GM23338 (cell line): ENCODE results near the gene PPP1R12A. TPM values are rescaled to one million over a fixed set of nuclear protein-coding genes. Genes with fewer than 3 reads are reported as not detected.

ENCODE experiments used
- ATAC-seq: fragments of 200-7000 bp; cut with Tn5 transposase; 3 replicates; pipeline ENCODE4 v1.9.1; 2020
- DNase-seq: peaks from one replicate; pipeline ENCODE4 v3.0.0-alpha.2; 2015; ENCODE audit warnings: low spot score
- H2AFZ ChIP-seq: fragments of 200-600 bp; sonication (generic); 2 replicates; pipeline ENCODE4 v1.8.0; 2016; ENCODE audit warnings: antibody characterized with exemption, mild to moderate bottlenecking, moderate library complexity
- H3F3A ChIP-seq: fragments of 200-600 bp; sonication (generic); replicated peaks from 2 replicates; pipeline ENCODE4 v1.8.0; 2017; ENCODE audit warnings: antibody characterized with exemption, mixed run types, low read depth
- H3K27ac ChIP-seq: fragments of 200-600 bp; sonication (generic); 2 replicates; pipeline ENCODE4 v1.6.1; 2016; ENCODE audit warnings: low read depth
- H3K27me3 ChIP-seq: fragments of 200-600 bp; sonication (generic); 2 replicates; pipeline ENCODE4 v1.8.0; 2016; ENCODE audit warnings: mild to moderate bottlenecking, mixed run types, moderate library complexity; ENCODE audit not compliant: insufficient read depth
- H3K36me3 ChIP-seq: fragments of 200-600 bp; sonication (generic); 2 replicates; pipeline ENCODE4 v1.8.0; 2016; ENCODE audit warnings: mild to moderate bottlenecking; ENCODE audit not compliant: insufficient read depth
- H3K4me1 ChIP-seq: fragments of 200-600 bp; sonication (generic); 2 replicates; pipeline ENCODE4 v1.8.0; 2016; ENCODE audit warnings: mild to moderate bottlenecking, moderate library complexity; ENCODE audit not compliant: insufficient read depth
- H3K4me2 ChIP-seq: fragments of 200-600 bp; sonication (generic); 2 replicates; pipeline ENCODE4 v1.7.1; 2017; ENCODE audit warnings: mixed run types
- H3K4me3 ChIP-seq: fragments of 200-600 bp; sonication (generic); 2 replicates; pipeline ENCODE4 v1.6.1; 2016; ENCODE audit warnings: mixed run types
- H3K79me2 ChIP-seq: fragments of 200-600 bp; sonication (generic); replicated peaks from 2 replicates; pipeline ENCODE4 v1.8.0; 2017; ENCODE audit warnings: mild to moderate bottlenecking; ENCODE audit not compliant: insufficient read depth
- H3K9me2 ChIP-seq: fragments of 200-600 bp; sonication (generic); 2 replicates; pipeline ENCODE4 v1.8.0; 2017; ENCODE audit not compliant: insufficient read depth
- H4K20me1 ChIP-seq: fragments of 200-600 bp; sonication (generic); replicated peaks from 2 replicates; pipeline ENCODE4 v1.8.0; 2017; ENCODE audit warnings: mild to moderate bottlenecking; ENCODE audit not compliant: insufficient read depth
- H3K27ac Mint-ChIP-seq: 2 replicates; pipeline ENCODE4 v1.8.0; 2020; ENCODE audit warnings: inconsistent platforms, mild to moderate bottlenecking, moderate library complexity, mixed read lengths
- H3K27me3 Mint-ChIP-seq: 3 replicates; pipeline ENCODE4 v1.8.0; 2022; ENCODE audit warnings: low read depth, mild to moderate bottlenecking, moderate library complexity, mixed read lengths, inconsistent platforms; ENCODE audit not compliant: insufficient read depth, poor library complexity
- H3K36me3 Mint-ChIP-seq: 3 replicates; pipeline ENCODE4 v1.8.0; 2021; ENCODE audit warnings: low read depth, mild to moderate bottlenecking, inconsistent platforms, moderate library complexity, mixed read lengths
- H3K4me1 Mint-ChIP-seq: 3 replicates; pipeline ENCODE4 v1.8.0; 2020; ENCODE audit warnings: mild to moderate bottlenecking, inconsistent platforms, mixed read lengths
- H3K4me3 Mint-ChIP-seq: 3 replicates; pipeline ENCODE4 v1.8.0; 2021; ENCODE audit warnings: moderate library complexity, mild to moderate bottlenecking, inconsistent platforms, mixed read lengths
- H3K9me3 Mint-ChIP-seq: 3 replicates; pipeline ENCODE4 v1.8.0; 2020; ENCODE audit warnings: moderate library complexity, mild to moderate bottlenecking, inconsistent platforms, mixed read lengths
- CTCF ChIP-seq, 2 experiments: fragments of 200-600 bp in 1 of 2; sonication (generic) in 1 of 2; conservative IDR thresholded peaks; 2 replicates each; pipeline versions ENCODE4 v1.5.1 to v1.6.1; 2016 to 2017; ENCODE audit warnings: antibody characterized with exemption in 2 of 2, low read depth in 2 of 2, mild to moderate bottlenecking in 2 of 2, moderate library complexity in 1 of 2
- ETS1 ChIP-seq: IDR thresholded peaks from 2 replicates; pipeline ENCODE4 v1.6.1; 2016; ENCODE audit warnings: antibody characterized with exemption
- EZH2 ChIP-seq: fragments of 200-600 bp; sonication (generic); IDR thresholded peaks from one replicate; pipeline ENCODE4 v1.8.0; 2017; ENCODE audit warnings: antibody characterized with exemption, mild to moderate bottlenecking, low read depth; ENCODE audit not compliant: unreplicated experiment
- EZH2phosphoT487 ChIP-seq: fragments of 200-600 bp; sonication (generic); IDR thresholded peaks from one replicate; pipeline ENCODE4 v1.8.1; 2018; ENCODE audit warnings: antibody characterized with exemption; ENCODE audit not compliant: unreplicated experiment
- JUNB ChIP-seq: IDR thresholded peaks from one replicate; pipeline ENCODE4 v1.6.1; 2016; ENCODE audit warnings: antibody characterized with exemption; ENCODE audit not compliant: unreplicated experiment
- NANOG ChIP-seq: IDR thresholded peaks from 2 replicates; pipeline ENCODE4 v1.6.1; 2016; ENCODE audit warnings: antibody characterized with exemption, borderline replicate concordance
- POLR2AphosphoS5 ChIP-seq: IDR thresholded peaks from 2 replicates; pipeline ENCODE4 v1.6.1; 2016; ENCODE audit warnings: antibody characterized with exemption, low read depth
- STAT1 ChIP-seq: IDR thresholded peaks from one replicate; pipeline ENCODE4 v1.6.1; 2016; ENCODE audit warnings: antibody characterized with exemption; ENCODE audit not compliant: unreplicated experiment
- ZNF462 ChIP-seq: fragments of 250-450 bp; sonication (Bioruptor Pico); IDR thresholded peaks from 2 replicates; pipeline ENCODE4 v1.5.0; 2020; ENCODE audit warnings: mild to moderate bottlenecking, moderate library complexity
- polyA plus RNA-seq: library from polyadenylated mRNA; unstranded; fragments of >200 nt; fragmentation: Nextera tagmentation; extraction: Ambion mirVana; gene quantifications from 2 replicates; pipeline ENCODE4 v1.2.1, GENCODE V29; 2016
- total RNA-seq: library from RNA; depleted of rRNA; stranded (reverse); fragments of >200 nt; shearing (Covaris generic); gene quantifications from 2 replicates; pipeline ENCODE4 v1.2.3, GENCODE V29; 2014

PPP1R12A gene
- total and polyA plus RNA-seq, 2 experiments from 2014 or later = 91.6 to 146 TPM

GRCh38 chr12:79834712-79835376 is 100.1 kb downstream of the PPP1R12A start:
- Histone ChIP-seq H3K27me3 (no peaks in the 10 kb centered on the region), H3K79me2 (peaks cover 19% of the 10 kb centered on the region; the same call in 1 of the 2 replicates), H3K36me3 (peaks cover 13% of the 10 kb centered on the region; the same call in 1 of the 2 replicates), H4K20me1 (no peaks in the 10 kb centered on the region), H3F3A (no peaks in the 10 kb centered on the region), H2AFZ (no peak overlapping the region), H3K4me3 (no peak overlapping the region), H3K4me1 (no peaks in the 10 kb centered on the region), H3K4me2 (no peak overlapping the region), H3K27ac (no peak overlapping the region), H3K9me2 (no peaks in the 10 kb centered on the region)
- H3K9me3 Mint-ChIP-seq = peaks cover 24% of the 10 kb centered on the region
- ATAC-seq (no peak), DNase-seq (no peak)
- no peak overlapping the region for H3K27ac Mint-ChIP-seq
- no peaks in the 10 kb centered on the region; the same call in 2 of the 3 replicates for H3K4me1 Mint-ChIP-seq
- no peak overlapping the region for H3K4me3 Mint-ChIP-seq
- H3K36me3 Mint-ChIP-seq = peaks cover 24% of the 10 kb centered on the region
- H3K27me3 Mint-ChIP-seq = peaks cover 2% of the 10 kb centered on the region
- no peak for TF ChIP-seq NANOG
- no peak for TF ChIP-seq ZNF462

GRCh38 chr12:79830440-79830839 is 104.5 kb downstream of the PPP1R12A start:
- peaks cover 10% of the 10 kb centered on the region; the same call in 1 of the 2 replicates for H3K79me2 ChIP-seq
- Mint-ChIP-seq H3K4me3 (no peak overlapping the region), H3K36me3 (no peaks in the 10 kb centered on the region; the same call in 2 of the 3 replicates), H3K4me1 (peaks cover 11% of the 10 kb centered on the region; the same call in 2 of the 3 replicates), H3K27ac (no peak overlapping the region), H3K27me3 (peaks cover 2% of the 10 kb centered on the region), H3K9me3 (no peaks in the 10 kb centered on the region)
- no peak overlapping the region for H2AFZ ChIP-seq
- no peaks in the 10 kb centered on the region for H3K9me2 ChIP-seq
- H3K4me3 ChIP-seq = no peak overlapping the region
- no peaks in the 10 kb centered on the region for H4K20me1 ChIP-seq
- no peaks in the 10 kb centered on the region for H3K36me3 ChIP-seq
- no peak for ATAC-seq
- H3K27ac ChIP-seq = no peak overlapping the region
- no peaks in the 10 kb centered on the region for H3K27me3 ChIP-seq
- no peak overlapping the region for H3K4me2 ChIP-seq
- no peaks in the 10 kb centered on the region for H3F3A ChIP-seq
- H3K4me1 ChIP-seq = peaks cover 6% of the 10 kb centered on the region; the same call in 1 of the 2 replicates
- DNase-seq = no peak
- TF ChIP-seq EZH2 = no peak
- no peak for TF ChIP-seq POLR2AphosphoS5
- TF ChIP-seq ETS1 = no peak
- TF ChIP-seq STAT1 = no peak
- no peak for TF ChIP-seq CTCF (conservative IDR thresholded peaks at IDR 0.05; ENCODE audit: low read depth in 2 of 2)
- no peak for TF ChIP-seq EZH2phosphoT487
- TF ChIP-seq JUNB = no peak
